GM21717 (cell line): Measurements from ENCODE around the gene RAD23A.

Source experiments
- ATAC-seq: cut with Tn5 transposase; IDR thresholded peaks from one replicate; pipeline ENCODE4 v1.9.1; 2021; ENCODE audit warnings: mild to moderate bottlenecking, moderate library complexity; ENCODE audit not compliant: unreplicated experiment

The RAD23A gene

DNA sequence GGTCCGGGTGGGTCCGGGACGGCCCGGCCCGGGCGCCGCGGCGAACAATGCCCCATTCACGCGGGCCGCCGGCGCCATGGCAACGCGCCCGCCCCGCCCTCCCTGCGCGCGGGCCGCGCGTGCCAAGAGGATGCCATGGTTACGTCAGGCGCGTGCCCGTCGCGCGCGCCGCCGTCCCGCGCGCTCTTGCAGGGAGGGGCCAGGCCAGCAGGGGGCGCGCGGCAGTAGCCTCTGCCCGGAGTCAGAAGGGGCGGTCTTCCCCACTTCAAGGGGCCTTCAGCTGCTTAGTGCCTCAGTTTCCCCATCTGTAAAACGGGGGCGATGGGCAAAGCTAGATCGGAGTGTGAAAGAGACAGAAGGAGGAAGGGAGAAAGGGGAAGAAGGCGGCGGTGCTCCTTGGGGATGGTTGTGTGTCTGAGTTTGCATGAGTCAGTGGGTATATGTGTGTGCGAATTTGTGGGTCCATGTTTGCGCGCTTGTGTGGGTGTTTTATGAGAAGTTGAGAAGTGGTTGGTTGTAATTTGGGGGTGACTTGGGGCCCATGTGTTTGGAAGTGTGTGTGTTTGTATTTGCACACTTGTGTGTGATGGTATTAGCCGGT lies 38.0 kb downstream of the RAD23A start:
- ATAC-seq = no peak

- ATAC-seq = no peak
Observed at GRCh38 chr19:12984143-12984627, 38.5 kb downstream of the RAD23A start.

DNA sequence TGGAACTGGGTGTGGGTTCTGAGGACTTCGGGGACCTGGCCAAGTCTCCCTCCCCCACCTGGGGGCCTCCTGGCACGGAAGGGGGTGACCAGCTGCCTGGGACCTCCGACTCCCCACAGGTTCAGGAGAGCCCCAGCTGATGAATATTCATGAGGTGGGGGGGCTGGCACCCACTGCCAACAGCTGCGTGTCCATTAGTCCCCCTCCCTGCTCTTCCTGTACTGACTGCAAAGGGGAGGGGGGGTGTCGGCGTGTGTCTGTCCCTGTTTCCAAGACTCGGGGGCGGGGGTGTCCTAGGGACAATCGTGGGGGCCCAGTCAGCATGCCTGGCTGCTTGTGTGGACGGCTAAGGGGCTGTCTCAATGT lies 39.0 kb downstream of the RAD23A start:
- ATAC-seq = no peak

DNA sequence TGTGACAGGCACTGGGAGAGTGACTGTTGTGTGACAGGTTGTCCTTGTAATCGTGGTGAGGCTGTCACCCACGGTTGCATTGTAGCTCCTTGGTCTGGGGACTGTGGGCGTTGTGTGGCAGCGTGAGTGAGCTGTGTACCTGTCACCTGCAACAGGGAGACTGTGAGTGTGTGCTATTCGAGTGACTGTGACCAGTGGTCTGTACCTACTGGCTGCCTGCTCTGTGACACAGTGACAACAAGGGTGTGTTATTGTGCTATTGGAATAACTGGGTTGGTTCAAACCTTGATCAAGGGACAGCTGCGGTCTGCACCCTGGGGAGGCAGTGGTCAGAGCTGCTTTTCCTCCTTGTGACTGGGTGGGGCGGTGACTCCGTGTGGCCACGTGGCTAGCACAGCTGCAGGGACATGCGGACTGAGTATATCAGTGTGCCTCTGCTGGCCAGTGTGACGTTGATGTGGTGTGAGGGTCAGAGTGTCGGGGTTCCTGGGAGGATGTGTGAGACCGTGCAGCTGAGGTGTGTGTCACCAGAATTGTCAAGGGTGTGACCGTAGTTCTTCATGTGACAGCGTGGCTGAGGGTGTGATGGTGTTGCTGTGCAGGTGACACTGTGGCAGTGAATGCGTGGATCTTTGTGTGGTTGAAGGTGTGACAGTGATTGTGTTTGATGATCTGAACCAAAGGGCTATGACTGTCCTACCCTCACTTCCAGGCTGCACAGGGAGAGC lies 39.6 kb downstream of the RAD23A start:
- ATAC-seq = no peak

GRCh38 chr19:12986726-12987125 lies 41.1 kb downstream of the RAD23A start:
- ATAC-seq = no peak

GRCh38 chr19:12987190-12987589 lies 41.5 kb downstream of the RAD23A start:
- no peak for ATAC-seq

- no peak for ATAC-seq
Observed at GRCh38 chr19:12987781-12988180, 42.1 kb downstream of the RAD23A start.

DNA sequence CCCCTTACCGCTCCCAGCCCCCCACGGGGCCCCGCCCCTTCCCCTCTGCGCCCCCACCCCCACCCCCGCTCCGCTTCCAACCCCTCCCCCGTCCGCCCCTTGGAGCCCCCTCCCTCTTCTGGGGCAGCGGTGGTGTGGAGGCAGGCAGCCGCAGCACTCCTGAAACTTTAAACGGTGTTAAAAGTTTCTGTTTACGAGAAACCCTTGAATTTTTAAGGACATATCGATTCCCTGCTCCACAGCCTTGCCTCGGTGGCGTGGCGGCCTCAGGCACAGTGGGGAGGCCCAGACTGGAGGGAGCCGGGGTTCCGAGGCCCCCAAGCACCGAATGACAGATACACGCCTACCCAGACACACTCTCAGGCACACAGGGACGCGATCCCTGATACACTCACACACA lies 44.8 kb downstream of the RAD23A start:
- ATAC-seq = no peak

- ATAC-seq = no peak
Observed at GRCh38 chr19:12990853-12991252, 45.2 kb downstream of the RAD23A start.

DNA sequence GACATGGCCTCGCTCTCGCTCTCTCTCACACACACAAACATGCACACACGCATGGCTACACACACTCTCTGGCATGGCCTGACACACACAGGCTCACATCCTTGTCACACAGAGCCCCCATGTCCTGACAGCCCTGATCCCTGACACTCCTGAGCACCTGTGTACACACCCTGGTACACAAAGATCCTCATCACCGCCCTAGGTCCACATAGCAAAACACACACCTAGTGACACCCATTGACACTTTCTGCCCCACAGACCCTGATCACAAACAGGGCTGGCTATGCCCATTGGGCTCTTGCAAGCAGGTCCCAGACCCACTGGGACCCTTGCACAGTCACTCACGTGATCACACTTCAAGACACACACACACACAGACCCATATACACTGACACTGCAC lies 45.6 kb downstream of the RAD23A start:
- ATAC-seq = no peak

DNA sequence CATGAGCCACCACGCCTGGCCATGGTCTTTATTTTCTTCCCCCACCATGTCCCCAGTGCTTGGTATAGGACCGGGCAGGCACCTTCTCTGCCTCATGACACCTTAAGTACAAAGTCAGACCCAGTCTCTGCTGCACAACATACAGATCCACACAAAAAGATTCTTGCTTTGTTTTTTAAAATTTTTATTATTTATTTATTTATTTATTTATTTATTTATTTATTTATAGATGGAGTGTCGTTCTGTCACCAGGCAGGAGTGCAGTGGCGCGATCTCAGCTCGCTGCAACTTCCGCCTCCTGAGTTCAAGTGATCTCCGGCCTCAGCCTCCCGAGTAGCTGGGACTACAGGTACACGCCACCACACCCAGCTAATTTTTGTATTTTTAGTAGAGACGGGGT lies 47.1 kb downstream of the RAD23A start:
- ATAC-seq = no peak

- no peak for ATAC-seq
Observed at GRCh38 chr19:12993562-12993961, 47.9 kb downstream of the RAD23A start.

GRCh38 chr19:12994701-12995595 lies 49.3 kb downstream of the RAD23A start, which contains the start of gene NFIX:
Gene NFIX (plus strand): TSS chr19:12995475. CDS start chr19:12995838, 363 bp downstream.
- no peak for ATAC-seq

GRCh38 chr19:12995596-12996405 lies 50.1 kb downstream of the RAD23A start:
- ATAC-seq = no peak

DNA sequence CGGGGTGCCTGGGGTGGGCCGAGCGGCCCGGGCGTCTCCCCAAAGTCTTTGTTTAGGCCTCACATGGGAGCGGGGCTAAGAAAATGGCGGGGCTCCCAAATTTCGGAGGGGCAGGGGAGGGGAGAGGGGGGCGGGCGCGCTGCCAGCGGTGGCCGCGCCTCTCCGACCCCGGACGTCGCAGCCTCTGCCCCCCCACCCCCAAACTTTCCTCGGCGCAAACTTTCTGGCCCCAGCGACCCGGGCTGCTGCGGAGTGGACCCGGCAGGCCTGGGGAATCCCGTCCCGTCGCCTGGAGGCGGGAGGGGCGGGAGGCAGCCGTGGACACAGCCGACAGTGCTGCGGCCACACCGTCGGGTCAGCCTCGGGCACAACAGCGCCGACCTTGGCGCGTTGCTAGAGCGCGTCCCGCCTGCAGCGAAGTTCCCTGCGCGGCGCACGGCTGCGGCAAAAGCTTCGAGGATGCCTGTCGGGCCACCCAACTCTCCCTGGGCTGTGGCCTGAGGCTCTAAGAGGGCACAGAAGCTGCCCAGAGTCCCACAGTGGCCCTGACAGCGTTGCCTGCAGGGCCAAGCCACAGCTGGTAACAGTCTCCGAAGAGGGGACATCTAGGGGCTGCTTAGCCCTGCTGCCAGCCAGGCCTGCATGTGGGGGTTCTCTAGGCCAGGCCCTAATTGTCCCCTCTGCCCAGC lies 50.9 kb downstream of the RAD23A start:
- no peak for ATAC-seq

- ATAC-seq = no peak
Observed at GRCh38 chr19:12997179-12997966, 51.7 kb downstream of the RAD23A start.

DNA sequence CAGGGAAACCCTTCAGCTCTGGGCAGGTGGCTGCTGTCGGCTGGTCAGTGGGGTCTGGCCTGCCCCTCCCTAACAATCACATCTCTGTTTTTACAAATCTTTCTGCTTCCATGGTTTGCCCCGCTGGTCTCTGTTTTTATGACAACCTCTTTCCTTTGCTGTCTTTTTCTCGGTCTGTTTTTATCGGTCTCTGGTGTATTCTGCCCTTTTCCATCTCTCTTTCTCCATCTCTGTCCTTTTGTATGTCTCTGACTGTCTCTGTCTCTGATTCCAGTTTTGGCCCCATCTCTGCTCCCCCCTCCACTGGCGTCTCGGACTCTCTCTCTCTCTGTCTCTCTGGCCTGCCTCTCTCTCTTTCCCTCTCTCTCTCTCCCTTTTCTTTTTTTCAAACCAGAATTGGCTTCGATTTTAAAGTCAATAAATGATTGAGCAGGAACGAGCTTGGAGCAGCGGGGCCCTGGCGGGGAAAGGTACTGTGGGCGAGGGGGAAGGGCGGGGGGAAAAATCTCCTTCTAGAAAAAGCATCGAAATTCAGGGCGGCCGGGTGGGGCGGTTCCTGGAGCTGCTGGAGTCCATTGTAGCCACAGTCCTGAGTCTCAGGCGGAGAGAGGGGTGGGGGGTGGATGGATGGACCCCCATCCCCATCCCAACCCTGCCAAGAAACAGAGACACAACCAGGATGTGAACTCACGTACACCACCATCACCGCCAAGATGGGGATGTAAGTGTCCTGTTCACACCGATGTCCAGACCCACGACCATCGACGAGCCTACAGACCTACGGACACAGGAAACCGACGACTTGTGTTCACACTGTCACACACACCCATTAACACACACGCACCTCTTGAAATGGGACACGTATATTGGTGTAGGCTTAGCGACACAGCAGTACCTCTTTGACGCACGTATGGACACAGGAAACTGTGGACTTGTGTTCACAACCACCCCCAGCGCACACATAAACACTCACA lies 52.6 kb downstream of the RAD23A start:
- ATAC-seq = no peak

DNA sequence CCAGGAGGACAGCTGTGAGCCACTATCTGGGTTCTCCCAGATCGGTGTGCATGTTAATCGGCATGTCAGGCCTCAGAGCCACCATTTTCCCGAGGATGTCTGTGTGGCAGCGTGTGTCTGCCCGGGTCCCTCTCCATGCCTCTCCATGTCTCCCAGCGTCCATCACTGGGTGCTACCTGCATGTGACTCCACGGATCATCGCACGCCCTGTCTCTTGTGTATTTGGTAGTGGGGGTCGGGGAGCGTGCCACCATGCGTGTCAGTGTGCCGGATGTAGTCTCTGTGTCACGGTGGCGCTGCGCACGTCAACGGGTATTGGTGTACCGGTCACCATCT lies 55.5 kb downstream of the RAD23A start:
- no peak for ATAC-seq
